Testis (tissue), 3 donors: ENCODE measurements around the gene RNF213. TPM values are rescaled to one million over a fixed set of nuclear protein-coding genes. Genes with fewer than 3 reads are reported as not detected.

ENCODE experiments used
- DNase-seq: peaks from one replicate; pipeline ENCODE4 v3.0.0-alpha.2; 2019
- H3K27ac ChIP-seq, 2 donors: fragments of 200-600 bp; sonication (generic); one replicate each; pipeline ENCODE4 v1.5.1; 2019
- H3K27me3 ChIP-seq: fragments of 200-600 bp; sonication (generic); one replicate; pipeline ENCODE4 v1.5.1; 2019
- H3K36me3 ChIP-seq: fragments of 200-600 bp; sonication (generic); one replicate; pipeline ENCODE4 v1.5.1; 2017; ENCODE audit warnings: low read depth; ENCODE audit errors: missing control alignments
- H3K4me1 ChIP-seq: fragments of 200-600 bp; sonication (generic); one replicate; pipeline ENCODE4 v1.5.1; 2019
- H3K4me3 ChIP-seq, 2 donors: fragments of 200-600 bp; sonication (generic); one replicate each; pipeline ENCODE4 v1.5.1; 2017 to 2019
- H3K9me3 ChIP-seq: fragments of 200-600 bp; sonication (generic); one replicate; pipeline ENCODE4 v1.5.1; 2017
- POLR2A ChIP-seq: fragments of 450-650 bp; IDR thresholded peaks from one replicate; pipeline ENCODE4 v1.6.1; 2017; ENCODE audit warnings: antibody characterized with exemption, mild to moderate bottlenecking, moderate library complexity
- WGBS, 2 donors: methylation state at CpG; one replicate each; pipeline ENCODE4 v1.1.5; 2018; 5-methylcytosine and 5-hydroxymethylcytosine counted together
- intact Hi-C: fragments of 100-400 bp; cut with DNase I; formaldehyde crosslinking; loops from one replicate; pipeline ENCODE4 v1.15.1; 2023; ENCODE audit warnings: low total_unique reads
- polyA plus RNA-seq: library from polyadenylated mRNA; stranded (reverse); fragments of 350-450 nt; fragmentation: Illumina TruSeq; extraction: RNeasy Lipid Tissue Mini Kit (QIAGEN cat#74804); gene quantifications from one replicate; pipeline ENCODE4 v1.2.3, GENCODE V29; 2014; ENCODE audit warnings: low read depth, low replicate concordance; ENCODE audit not compliant: insufficient read depth
- total RNA-seq, 2 donors: library from RNA; depleted of rRNA; stranded (reverse); fragments of >200 nt; gene quantifications; one replicate each; pipeline ENCODE4 v1.2.3, GENCODE V29; 2016
- TF ChIP-seq, protein P1 (sequence below), 3 experiments: fragments of 450-650 bp in 2 of 3; fragments of 200-600 bp in 1 of 3; sonication (generic) in 1 of 3; IDR thresholded peaks; one replicate each; pipeline ENCODE4 v1.5.1; 2016 to 2019; ENCODE audit warnings: antibody characterized with exemption in 3 of 3, mild to moderate bottlenecking in 2 of 3, moderate library complexity in 1 of 3

The RNF213 gene
- total and polyA plus RNA-seq, 3 donors from 2014 or later, result 25.3 to 68.9 (median 66.9) TPM

- Histone ChIP-seq H3K27ac (no peak overlapping the region), H3K4me1 (no peaks in the 10 kb centered on the region), H3K27me3 (no peaks in the 10 kb centered on the region), H3K4me3 (no peak overlapping the region), H3K9me3 (no peaks in the 10 kb centered on the region), H3K36me3 (no peaks in the 10 kb centered on the region)
- intact Hi-C loops, result no loop called here
- WGBS, 2 donors, result 65 to 81% methylated on average over 8 to 13 of the region's 13 CpGs
- TF ChIP-seq, protein P1, sequence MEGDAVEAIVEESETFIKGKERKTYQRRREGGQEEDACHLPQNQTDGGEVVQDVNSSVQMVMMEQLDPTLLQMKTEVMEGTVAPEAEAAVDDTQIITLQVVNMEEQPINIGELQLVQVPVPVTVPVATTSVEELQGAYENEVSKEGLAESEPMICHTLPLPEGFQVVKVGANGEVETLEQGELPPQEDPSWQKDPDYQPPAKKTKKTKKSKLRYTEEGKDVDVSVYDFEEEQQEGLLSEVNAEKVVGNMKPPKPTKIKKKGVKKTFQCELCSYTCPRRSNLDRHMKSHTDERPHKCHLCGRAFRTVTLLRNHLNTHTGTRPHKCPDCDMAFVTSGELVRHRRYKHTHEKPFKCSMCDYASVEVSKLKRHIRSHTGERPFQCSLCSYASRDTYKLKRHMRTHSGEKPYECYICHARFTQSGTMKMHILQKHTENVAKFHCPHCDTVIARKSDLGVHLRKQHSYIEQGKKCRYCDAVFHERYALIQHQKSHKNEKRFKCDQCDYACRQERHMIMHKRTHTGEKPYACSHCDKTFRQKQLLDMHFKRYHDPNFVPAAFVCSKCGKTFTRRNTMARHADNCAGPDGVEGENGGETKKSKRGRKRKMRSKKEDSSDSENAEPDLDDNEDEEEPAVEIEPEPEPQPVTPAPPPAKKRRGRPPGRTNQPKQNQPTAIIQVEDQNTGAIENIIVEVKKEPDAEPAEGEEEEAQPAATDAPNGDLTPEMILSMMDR (IDR thresholded peaks at IDR 0.05), result no peak
- TF ChIP-seq POLR2A, result no peak
- DNase-seq, result no peak
These were observed 163.0 kb downstream of the RNF213 start for GRCh38 chr17:80423536-80424225.

DNA sequence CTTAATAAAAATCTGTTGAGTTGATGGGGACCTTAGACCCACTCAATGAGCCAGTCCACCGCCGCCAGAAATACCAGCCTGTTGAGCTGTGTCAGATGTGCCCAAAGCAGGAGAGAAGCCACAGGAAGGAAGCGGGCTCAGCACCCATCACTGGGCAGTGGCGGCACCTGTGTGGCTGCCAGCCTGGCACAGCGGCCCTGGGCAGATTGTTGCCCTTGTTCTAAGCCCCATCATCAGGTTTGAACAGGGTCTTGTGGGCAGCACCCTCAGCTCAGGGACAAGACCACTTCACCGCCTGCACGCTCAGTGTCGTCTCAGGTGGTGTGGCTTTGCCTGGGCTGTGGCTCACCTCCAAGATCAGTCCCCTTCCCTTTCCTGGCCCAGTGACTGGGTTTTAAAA, 163.6 kb downstream of the RNF213 start:
- Histone ChIP-seq H3K36me3 (no peaks in the 10 kb centered on the region), H3K4me1 (no peaks in the 10 kb centered on the region), H3K27ac (no peak overlapping the region), H3K4me3 (no peak overlapping the region), H3K9me3 (no peaks in the 10 kb centered on the region), H3K27me3 (no peaks in the 10 kb centered on the region)
- intact Hi-C loops, result no loop called here
- no peak for DNase-seq
- TF ChIP-seq, protein P1 (IDR thresholded peaks at IDR 0.05), result no peak
- 92 to 96% methylated on average over 4 to 8 of the region's 8 CpGs for WGBS, 2 donors

- H3K4me1 ChIP-seq, result no peaks in the 10 kb centered on the region
- H3K27ac ChIP-seq, result no peak overlapping the region
- no peaks in the 10 kb centered on the region for H3K9me3 ChIP-seq
- WGBS, 2 donors, result 86 to 97% methylated on average over 12 to 27 of the region's 27 CpGs
- H3K36me3 ChIP-seq, result no peaks in the 10 kb centered on the region
- H3K4me3 ChIP-seq, result no peak overlapping the region
- intact Hi-C loops, result loop anchor here (5.0 kb wide), 1 partner anchor 557 kb away; no protein-coding TSS in a partner anchor
- TF ChIP-seq, protein P1 (IDR thresholded peaks at IDR 0.05), result no peak
- TF ChIP-seq POLR2A, result no peak
- H3K27me3 ChIP-seq, result no peaks in the 10 kb centered on the region
- DNase-seq, result no peak
These were observed 164.5 kb downstream of the RNF213 start for GRCh38 chr17:80424878-80425765.

GRCh38 chr17:80425835-80426426, 165.3 kb downstream of the RNF213 start:
- intact Hi-C loops, result loop anchor here (5.0 kb wide), 1 partner anchor 556 kb away; no protein-coding TSS in a partner anchor
- H3K9me3 ChIP-seq, result no peaks in the 10 kb centered on the region
- H3K27me3 ChIP-seq, result no peaks in the 10 kb centered on the region
- H3K4me1 ChIP-seq, result no peaks in the 10 kb centered on the region
- DNase-seq, result no peak
- TF ChIP-seq POLR2A, result no peak
- TF ChIP-seq, protein P1 (IDR thresholded peaks at IDR 0.05), result no peak
- no peaks in the 10 kb centered on the region for H3K36me3 ChIP-seq
- WGBS, 2 donors, result 86 to 94% methylated on average over 8 to 9 of the region's 9 CpGs
- H3K4me3 ChIP-seq, result no peak overlapping the region
- no peak overlapping the region for H3K27ac ChIP-seq
